NCI-H82 treated with DMSO at 0.1 percent for 48 hours (cell line): Measurements from ENCODE around the gene MAP7D2.

Source experiments
- DNase-seq: peaks from one replicate; lab custom pipeline; 2025; ENCODE audit not compliant: unreplicated experiment; lab: John Stamatoyannopoulos, UW

The MAP7D2 gene

GRCh38 chrX:19975845-19976244 is 140.9 kb downstream of the MAP7D2 start:
- DNase-seq = no peak

- DNase-seq = no peak
These were observed 143.7 kb downstream of the MAP7D2 start for GRCh38 chrX:19972984-19973383.

- no peak for DNase-seq
These were observed 148.4 kb downstream of the MAP7D2 start for GRCh38 chrX:19968276-19968675.

GRCh38 chrX:19966056-19966455 is 150.7 kb downstream of the MAP7D2 start:
- no peak for DNase-seq

- no peak for DNase-seq
These were observed 152.5 kb downstream of the MAP7D2 start for GRCh38 chrX:19964017-19964710.

GRCh38 chrX:19960913-19961312 is 155.8 kb downstream of the MAP7D2 start:
- DNase-seq = no peak

GRCh38 chrX:19958552-19959486 is 157.9 kb downstream of the MAP7D2 start:
- DNase-seq = no peak

- DNase-seq = no peak
These were observed 159.8 kb downstream of the MAP7D2 start for GRCh38 chrX:19956923-19957322.
